Skeletal muscle satellite cell (primary cell): Measurements from ENCODE around the gene SLC39A10. TPM values are rescaled to one million over a fixed set of nuclear protein-coding genes. Genes with fewer than 3 reads are reported as not detected.

ENCODE experiments used
- H3K27me3 ChIP-seq: 2 replicates; pipeline ENCODE4 v1.7.0; 2013; ENCODE audit warnings: low read length; ENCODE audit not compliant: control insufficient read depth, insufficient read depth
- H3K36me3 ChIP-seq: 2 replicates; pipeline ENCODE4 v1.7.0; 2013; ENCODE audit warnings: mild to moderate bottlenecking, control low read depth, low read length; ENCODE audit not compliant: insufficient read depth
- H3K4me1 ChIP-seq: 2 replicates; pipeline ENCODE4 v1.7.0; 2013; ENCODE audit warnings: low read length; ENCODE audit not compliant: control insufficient read depth, insufficient read depth
- H3K4me2 ChIP-seq: 2 replicates; pipeline ENCODE4 v1.7.0; 2013; ENCODE audit warnings: mild to moderate bottlenecking, low read length
- H3K4me3 ChIP-seq: 2 replicates; pipeline ENCODE4 v1.7.0; 2013; ENCODE audit warnings: low read length
- H3K9ac ChIP-seq: 2 replicates; pipeline ENCODE4 v1.7.0; 2013; ENCODE audit warnings: mild to moderate bottlenecking, low read depth, low read length, moderate library complexity
- H3K9me3 ChIP-seq: replicated peaks from 2 replicates; pipeline ENCODE4 v1.7.0; 2013; ENCODE audit warnings: mild to moderate bottlenecking, control low read depth, low read length
- small RNA-seq: library from RNA; depleted of rRNA; stranded (forward); fragments of <200 nt; gene quantifications from one replicate; pipeline ENCODE3, GENCODE V24; 2012

Gene SLC39A10

GRCh38 chr2:195782156-195782555 lies 125.1 kb downstream of the SLC39A10 start:
- H3K36me3 ChIP-seq: no peaks in the 10 kb centered on the region
- H3K4me1 ChIP-seq: no peaks in the 10 kb centered on the region
- H3K27me3 ChIP-seq: no peaks in the 10 kb centered on the region
- no peak overlapping the region for H3K4me3 ChIP-seq
- no peak overlapping the region for H3K4me2 ChIP-seq
- no peaks in the 10 kb centered on the region for H3K9me3 ChIP-seq
- no peak overlapping the region for H3K9ac ChIP-seq

Small RNAs within 50 kb of the gene (small RNA-seq; reads per million reads assigned to genes)
- gene RNU6-915P: not detected
